SIG-M5 treated with dmso at 0.1 percent for 504 hours (cell line): ENCODE measurements around the gene NXPH4.
A peak's percentile ranks its signal among the peaks of the same experiment; 100 is the strongest.

Experiments
- DNase-seq: peaks from one replicate; lab custom pipeline; 2025; ENCODE audit not compliant: unreplicated experiment; lab: John Stamatoyannopoulos, UW

NXPH4 gene

DNA sequence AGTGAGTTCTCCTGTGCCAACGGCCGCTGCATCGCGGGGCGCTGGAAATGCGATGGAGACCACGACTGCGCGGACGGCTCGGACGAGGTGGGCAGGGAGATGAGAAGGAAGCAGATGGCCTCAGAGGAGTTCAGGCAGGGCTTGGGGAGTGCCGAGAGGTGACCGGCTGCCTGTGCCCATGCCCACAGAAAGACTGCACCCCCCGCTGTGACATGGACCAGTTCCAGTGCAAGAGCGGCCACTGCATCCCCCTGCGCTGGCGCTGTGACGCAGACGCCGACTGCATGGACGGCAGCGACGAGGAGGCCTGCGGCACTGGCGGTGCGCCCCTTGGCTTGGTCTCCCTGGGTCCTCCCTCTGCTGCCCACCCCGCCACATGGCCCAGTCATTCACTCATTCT lies 13.4 kb upstream of the NXPH4 start:
- DNase-seq, result no peak

DNA sequence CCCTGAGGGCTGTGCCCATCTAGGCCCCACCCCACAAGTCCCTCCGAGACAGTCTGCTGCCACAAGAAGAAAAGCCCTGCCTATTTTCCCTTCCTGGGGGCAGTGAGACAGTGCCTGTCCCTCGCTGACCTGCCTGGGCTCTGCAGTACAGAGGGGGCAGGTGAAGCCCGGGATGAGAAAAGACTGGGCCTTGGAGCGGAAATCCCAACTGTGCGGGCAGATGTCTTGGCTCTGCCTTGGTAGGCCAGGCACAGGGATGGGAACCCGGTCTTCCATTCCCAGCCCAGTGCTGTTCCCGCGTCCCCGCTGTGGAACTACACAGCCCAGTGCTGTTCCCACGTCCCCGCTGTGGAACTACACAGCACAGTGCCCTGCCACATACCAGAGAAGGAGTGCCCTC lies 12.8 kb upstream of the NXPH4 start:
- DNase-seq, result no peak

DNA sequence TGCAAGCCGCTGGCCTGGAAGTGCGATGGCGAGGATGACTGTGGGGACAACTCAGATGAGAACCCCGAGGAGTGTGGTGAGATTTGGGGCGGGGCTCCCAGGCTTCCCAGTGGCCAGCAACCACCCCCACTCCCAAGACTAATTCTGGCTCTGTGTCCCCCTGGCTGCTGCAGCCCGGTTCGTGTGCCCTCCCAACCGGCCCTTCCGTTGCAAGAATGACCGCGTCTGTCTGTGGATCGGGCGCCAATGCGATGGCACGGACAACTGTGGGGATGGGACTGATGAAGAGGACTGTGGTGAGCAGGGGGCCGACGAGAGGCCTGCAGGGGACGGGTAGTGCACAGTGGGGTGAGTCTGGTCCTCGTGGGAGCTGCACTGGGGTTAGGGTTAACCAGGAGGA lies 12.1 kb upstream of the NXPH4 start:
- no peak for DNase-seq

DNA sequence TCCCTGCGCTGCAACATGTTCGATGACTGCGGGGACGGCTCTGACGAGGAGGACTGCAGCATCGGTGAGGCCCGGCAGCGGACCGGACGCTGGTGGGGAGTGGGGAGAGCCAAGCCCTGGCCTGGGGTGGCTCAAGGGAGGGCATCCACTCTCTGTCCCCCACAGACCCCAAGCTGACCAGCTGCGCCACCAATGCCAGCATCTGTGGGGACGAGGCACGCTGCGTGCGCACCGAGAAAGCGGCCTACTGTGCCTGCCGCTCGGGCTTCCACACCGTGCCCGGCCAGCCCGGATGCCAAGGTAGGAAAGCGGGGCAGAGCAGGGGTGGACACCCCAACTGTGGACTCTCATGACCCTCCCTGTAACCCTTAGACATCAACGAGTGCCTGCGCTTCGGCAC lies 11.4 kb upstream of the NXPH4 start:
- no peak for DNase-seq

DNA sequence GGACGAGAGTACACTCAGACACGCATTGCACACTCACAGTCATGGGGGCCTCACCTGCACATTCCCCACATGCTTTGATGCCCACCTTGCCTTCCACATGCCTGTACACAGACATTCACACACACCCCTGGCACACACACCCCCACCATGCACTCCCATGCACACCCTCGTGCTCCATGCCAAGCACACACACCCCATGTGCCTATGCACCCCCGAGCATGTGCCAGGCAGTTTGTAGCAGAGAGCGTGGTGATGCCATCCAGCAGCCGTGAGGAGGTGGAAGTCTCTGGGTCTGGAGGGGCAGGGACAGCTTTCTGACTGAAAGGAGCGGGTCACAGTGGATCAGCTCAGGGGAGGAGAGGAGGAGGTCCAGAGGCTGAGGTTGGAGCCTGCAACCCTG lies 10.7 kb upstream of the NXPH4 start:
- DNase-seq, result no peak

DNA sequence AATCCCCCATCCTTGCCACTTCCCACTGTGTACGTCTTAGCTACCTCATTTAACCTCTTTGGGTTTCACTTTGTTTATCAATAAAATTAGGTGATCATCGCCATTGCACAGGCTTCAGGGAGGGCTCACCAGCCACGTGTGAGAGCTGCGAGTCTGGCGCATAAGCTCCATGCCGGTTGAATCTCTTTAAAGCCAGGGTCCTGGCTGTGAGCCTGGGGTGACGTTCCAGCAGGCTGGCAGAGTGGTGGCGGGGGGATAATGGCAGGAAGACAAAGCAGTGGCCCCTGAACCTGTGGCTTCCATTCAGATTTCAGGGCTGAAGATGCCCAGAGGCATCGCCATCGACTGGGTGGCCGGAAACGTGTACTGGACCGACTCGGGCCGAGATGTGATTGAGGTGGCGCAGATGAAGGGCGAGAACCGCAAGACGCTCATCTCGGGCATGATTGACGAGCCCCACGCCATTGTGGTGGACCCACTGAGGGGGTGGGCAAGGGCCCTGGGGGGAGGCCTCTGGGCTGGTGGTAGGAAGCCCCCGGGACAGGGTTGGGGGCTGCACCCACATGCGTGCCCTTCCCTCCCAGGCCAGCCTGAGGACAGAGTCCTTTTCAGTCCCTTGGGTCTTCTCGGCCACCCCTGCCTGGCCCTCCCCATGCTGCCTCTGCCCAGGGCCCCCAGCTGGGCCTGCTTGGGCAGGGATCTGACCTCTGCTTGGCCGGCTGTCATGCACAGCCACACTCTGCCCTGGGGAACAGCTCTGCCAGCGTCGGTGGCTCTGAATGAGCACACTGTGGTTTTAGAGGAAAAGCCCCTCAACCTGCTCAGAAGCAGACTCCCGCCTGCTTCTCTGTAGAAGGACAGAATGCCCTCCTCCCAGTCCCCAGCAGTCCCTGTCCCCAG lies 8.6 kb upstream of the NXPH4 start:
- DNase-seq, result no peak

DNA sequence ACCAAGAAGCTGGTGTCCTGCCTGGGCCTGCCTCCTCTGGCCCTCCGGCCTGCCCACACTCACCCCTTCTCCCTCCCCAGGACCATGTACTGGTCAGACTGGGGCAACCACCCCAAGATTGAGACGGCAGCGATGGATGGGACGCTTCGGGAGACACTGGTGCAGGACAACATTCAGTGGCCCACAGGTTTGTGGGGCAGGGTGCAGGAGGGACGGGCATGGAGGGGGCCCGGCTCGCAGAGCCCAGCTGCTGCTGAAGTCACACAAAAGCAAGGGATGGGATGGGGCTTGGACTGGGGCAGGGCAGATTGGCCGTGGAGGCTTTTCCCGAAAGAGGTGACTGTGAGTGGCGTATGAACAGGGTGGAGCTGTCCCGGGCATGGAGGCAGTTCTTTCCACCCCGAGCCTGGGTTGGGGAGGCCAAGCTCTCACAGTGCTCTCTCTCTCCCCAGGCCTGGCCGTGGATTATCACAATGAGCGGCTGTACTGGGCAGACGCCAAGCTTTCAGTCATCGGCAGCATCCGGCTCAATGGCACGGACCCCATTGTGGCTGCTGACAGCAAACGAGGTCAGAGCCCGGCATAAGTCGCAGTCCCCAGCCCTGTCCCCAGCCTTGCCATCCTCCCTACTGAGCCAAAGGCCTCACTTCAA lies 7.8 kb upstream of the NXPH4 start:
- DNase-seq, result no peak

DNA sequence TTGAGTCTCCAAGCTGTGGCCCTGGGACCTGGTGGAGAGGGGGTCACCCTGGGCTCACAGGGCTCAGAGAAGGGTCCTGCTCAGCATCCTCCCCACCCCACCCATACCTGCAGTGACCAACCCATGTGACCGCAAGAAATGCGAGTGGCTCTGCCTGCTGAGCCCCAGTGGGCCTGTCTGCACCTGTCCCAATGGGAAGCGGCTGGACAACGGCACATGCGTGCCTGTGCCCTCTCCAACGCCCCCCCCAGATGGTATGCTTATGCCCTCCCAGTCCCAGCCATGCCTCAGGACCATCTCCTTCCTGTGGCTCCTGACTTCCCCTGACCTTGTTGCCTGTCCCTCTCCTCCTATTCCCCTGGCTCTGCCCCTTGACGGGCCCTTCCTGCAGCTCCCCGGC lies 6.7 kb upstream of the NXPH4 start:
- DNase-seq, result no peak

DNA sequence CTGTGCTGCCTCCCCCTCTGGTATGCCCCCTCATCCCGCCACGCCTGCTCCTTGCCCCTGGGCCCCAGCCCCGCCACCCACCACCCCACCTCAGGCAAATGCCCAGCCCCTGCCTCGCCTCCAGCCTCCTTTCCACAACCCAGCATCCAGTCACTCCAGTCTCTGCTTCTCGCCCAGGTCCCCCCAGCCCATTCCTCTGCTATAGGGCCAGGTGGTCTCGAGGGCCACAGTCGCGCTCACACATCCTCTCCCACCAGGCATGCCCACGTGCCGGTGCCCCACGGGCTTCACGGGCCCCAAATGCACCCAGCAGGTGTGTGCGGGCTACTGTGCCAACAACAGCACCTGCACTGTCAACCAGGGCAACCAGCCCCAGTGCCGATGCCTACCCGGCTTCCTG lies 6.1 kb upstream of the NXPH4 start:
- no peak for DNase-seq

DNA sequence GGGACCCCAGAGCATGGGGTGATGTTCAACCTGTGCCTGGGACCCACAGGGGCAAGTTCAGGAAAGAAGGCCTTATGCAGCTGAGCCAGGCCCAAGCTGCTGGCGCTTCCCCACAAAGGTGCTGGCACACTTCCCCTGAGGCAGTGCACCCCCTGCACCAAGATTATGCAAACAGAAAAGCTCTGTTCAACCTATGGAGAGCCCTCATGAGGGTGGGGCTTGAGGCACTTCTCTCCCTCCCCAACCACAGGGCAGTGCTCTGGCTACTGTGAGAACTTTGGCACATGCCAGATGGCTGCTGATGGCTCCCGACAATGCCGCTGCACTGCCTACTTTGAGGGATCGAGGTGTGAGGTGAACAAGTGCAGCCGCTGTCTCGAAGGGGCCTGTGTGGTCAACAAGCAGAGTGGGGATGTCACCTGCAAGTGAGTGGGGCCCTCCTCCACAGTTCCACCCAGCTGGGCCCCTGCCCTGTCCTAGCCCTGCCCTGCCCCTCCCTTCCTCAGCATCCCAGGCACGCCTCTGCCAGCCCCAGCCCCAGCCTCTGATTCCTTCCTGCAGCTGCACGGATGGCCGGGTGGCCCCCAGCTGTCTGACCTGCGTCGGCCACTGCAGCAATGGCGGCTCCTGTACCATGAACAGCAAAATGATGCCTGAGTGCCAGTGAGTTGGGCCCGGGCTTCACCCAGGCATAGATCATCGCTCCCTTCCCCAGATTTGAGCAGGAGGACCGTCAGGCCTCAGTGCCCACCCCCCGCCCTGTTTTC lies 5.5 kb upstream of the NXPH4 start:
- DNase-seq, result peak; percentile 32

DNA sequence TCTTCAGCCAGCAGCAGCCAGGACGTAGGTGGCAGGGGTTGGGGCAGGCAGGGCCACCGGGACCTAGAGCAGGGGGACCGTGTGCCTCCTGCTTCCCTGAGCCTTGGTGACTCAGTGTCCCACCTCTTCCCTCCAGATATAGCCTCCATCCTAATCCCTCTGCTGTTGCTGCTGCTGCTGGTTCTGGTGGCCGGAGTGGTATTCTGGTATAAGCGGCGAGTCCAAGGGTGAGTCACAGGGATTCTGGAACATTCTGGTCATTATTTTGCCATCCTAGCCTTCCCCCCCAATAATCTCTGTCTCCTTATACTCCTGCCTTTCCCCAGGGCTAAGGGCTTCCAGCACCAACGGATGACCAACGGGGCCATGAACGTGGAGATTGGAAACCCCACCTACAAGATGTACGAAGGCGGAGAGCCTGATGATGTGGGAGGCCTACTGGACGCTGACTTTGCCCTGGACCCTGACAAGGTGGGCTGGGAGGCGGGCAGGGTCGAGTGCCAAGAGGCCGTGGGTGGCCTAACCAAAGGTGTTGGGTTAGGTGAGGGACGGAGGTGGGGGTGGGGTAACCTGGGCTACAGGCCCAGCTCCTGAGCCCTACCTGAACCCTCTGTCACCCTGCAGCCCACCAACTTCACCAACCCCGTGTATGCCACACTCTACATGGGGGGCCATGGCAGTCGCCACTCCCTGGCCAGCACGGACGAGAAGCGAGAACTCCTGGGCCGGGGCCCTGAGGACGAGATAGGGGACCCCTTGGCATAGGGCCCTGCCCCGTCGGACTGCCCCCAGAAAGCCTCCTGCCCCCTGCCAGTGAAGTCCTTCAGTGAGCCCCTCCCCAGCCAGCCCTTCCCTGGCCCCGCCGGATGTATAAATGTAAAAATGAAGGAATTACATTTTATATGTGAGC lies 4.5 kb upstream of the NXPH4 start:
- no peak for DNase-seq

DNA sequence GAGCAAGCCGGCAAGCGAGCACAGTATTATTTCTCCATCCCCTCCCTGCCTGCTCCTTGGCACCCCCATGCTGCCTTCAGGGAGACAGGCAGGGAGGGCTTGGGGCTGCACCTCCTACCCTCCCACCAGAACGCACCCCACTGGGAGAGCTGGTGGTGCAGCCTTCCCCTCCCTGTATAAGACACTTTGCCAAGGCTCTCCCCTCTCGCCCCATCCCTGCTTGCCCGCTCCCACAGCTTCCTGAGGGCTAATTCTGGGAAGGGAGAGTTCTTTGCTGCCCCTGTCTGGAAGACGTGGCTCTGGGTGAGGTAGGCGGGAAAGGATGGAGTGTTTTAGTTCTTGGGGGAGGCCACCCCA lies 3.9 kb upstream of the NXPH4 start:
- no peak for DNase-seq

DNA sequence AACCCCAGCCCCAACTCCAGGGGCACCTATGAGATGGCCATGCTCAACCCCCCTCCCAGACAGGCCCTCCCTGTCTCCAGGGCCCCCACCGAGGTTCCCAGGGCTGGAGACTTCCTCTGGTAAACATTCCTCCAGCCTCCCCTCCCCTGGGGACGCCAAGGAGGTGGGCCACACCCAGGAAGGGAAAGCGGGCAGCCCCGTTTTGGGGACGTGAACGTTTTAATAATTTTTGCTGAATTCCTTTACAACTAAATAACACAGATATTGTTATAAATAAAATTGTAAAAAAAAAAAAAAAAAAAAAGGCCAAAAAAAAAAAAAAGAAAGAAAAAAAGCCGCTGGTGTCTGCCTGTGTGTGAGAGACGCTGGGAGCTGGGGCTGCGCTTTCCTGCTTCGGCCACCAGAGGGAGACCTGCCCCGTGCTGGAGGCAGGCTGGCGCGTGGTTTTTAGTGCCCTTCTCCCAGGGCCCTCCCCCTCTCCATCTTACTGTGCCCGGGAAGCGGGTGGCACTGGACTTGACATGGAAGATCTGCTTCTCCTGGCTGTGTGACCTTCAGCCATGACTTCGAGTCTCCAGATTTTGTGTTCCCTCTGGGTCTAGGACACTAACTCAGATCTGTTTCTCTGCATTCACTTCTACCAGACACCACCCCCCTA lies 3.4 kb upstream of the NXPH4 start:
- DNase-seq, result peak; percentile 74

DNA sequence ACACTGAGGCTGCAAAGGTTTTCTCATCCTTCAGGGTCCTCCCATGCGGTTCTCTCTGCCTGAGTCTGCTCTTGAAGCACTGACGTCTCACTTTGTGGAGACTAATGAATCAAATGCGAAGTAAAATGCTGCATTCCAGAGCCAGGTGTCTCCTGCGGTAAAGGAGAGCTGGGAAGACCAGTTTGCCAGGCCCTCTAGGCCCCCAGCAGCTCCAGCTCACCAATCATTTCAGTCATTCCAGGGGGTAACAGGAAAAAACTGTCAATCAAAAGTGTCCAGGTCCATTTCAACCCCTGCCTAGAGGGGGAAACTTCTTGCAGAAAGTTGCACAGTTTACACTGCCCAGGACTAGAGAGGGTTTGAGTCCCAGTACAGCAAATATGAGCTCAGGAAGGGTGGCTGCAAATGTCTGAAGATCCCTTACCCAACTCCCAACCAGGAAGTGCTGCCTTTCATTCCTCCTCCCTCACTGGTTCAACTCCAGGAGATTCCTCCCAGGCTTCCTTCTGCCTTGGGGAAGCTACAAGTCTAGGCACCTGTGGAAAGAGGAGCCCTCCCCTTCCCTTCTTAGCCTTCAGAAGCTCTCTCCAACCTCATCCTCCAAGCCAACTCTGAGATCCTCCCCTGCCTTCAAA lies 2.7 kb upstream of the NXPH4 start:
- DNase-seq, result peak; percentile 58

DNA sequence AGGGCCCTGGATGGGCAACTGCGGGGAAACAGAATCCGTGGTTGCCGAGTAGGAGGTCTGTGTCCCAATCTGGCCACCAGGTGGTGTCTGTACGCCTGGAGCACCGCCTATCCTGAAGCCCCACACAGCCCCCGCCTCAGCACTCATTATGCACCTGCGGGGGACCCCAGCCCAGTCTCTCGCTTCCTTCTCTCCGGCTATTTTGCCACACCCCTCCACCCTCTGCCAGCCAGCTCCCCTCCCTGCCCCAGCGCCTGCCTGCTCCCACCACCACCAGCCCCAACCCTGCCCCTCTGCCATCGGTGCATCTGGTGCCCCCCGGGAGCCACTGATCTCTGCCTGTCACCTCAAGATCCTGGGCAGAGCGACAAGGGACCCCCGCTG lies 2.2 kb upstream of the NXPH4 start:
- DNase-seq, result peak; percentile 79

DNA sequence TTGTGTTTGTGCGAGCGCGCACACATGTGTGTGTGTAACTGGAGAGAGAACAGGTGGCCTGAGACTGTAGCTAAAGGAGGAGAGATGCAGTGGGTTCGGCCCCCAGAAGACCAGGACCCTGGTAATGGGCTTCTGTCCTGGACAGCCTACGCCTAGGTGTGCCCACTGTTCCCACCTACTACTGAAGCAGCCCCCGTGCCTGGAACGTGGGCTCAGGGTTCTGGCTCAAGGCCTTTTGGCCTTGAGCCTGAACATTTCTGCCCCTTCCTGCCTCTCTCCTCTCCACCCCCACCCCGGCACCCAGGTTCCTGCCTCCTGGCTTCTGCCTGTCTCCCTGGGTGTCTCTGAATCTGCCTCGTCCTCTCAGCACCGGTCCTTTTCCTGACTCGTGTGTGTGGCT lies 1.5 kb upstream of the NXPH4 start:
- no peak for DNase-seq

DNA sequence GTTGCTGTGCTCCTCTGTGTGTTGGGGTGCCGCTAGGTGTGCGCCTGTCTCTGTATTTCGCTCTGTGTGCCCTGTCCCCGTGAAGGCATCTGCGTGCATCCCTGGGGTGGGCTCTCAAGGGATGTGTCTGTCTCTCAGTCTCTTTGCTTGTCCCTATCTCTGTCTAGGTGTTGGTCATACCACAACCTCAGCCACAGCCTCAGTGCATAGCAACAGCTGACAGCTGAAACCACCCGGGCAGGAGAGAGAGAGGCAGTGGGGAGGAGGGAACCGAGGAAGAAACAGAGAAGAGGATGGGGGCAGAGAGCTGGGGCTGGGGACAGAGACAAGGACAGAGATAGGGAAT lies 953 bp upstream of the NXPH4 start:
- peak; percentile 27 for DNase-seq

DNA sequence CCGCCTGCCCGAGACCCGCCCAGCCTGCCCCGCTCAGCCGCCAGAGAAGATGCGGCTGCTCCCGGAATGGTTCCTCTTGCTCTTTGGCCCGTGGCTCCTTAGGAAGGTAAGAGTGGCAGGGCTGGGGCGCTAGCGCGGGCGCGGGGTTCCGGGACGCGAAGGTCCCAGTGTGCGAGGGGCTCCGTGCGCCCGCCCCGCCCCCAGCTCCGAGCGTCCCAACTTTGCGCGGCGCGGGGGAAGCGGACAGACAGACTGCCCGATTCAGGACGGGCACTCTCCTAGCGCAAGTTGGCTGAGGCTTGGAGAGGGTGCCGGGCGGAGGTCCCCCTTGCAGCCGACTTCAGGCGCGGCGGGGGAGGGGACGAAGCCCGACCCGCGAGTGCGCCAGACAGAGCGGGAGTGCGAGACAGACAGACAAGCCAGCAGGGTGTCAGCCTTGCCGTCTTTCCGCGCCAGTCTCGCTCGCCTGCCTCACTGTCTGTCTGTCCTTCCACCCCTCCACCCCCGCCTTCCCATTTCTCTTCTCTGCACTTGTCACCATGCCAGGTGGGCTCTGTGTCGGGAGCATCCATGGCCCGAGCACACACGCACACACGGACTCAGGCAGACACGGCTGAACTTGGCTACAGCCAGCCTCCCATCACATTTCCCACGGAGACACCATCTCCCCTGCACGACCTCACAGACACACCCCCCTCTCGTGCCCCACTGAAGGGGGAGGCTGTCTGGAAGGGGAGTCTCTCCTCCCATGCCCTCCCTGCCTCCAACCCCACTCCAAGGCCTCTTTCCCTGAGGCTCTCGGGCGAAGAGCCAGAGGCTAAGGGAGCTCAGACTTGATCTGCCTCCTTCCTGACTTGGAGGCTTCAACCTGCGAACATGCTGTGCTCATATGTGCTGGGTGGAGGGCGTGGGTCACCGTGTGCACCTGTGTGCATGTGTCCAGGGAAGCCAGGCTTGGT lies 606 bp downstream of the NXPH4 start:
- no peak for DNase-seq
